WTC11 (cell line): ENCODE results near the gene C16orf74. TPM values are rescaled to one million over a fixed set of nuclear protein-coding genes. Genes with fewer than 3 reads are reported as not detected.

Source experiments
- ATAC-seq: fragments of 200-7000 bp; cut with Tn5 transposase; 2 replicates; pipeline ENCODE4 v1.10.0; 2021; ENCODE audit warnings: mild to moderate bottlenecking, moderate library complexity
- CTCF ChIA-PET: fragments of 300-600 bp; sonication (Branson Sonifier 250); formaldehyde crosslinking; loops from one replicate; lab custom pipeline; 2021; ENCODE audit warnings: antibody characterized with exemption; lab: Charles Lee
- POLR2A ChIA-PET: fragments of 350-600 bp; sonication (Branson Sonifier 250); formaldehyde crosslinking; loops from one replicate; lab custom pipeline; 2021; ENCODE audit warnings: antibody characterized with exemption; lab: Charles Lee
- DNase-seq: peaks from one replicate; pipeline ENCODE4 v3.0.0; 2021; ENCODE audit warnings: low spot score
- H3K27ac Mint-ChIP-seq: 2 replicates; pipeline ENCODE4 v1.8.0; 2021; ENCODE audit warnings: mixed read lengths
- H3K27me3 Mint-ChIP-seq: 2 replicates; pipeline ENCODE4 v1.8.0; 2021; ENCODE audit warnings: low read depth, mild to moderate bottlenecking, moderate library complexity, mixed read lengths
- H3K36me3 Mint-ChIP-seq: 2 replicates; pipeline ENCODE4 v1.8.0; 2021; ENCODE audit warnings: mixed read lengths
- H3K4me1 Mint-ChIP-seq: 2 replicates; pipeline ENCODE4 v1.8.0; 2022; ENCODE audit warnings: mixed read lengths
- H3K4me3 Mint-ChIP-seq: 2 replicates; pipeline ENCODE4 v1.8.0; 2021; ENCODE audit warnings: mild to moderate bottlenecking, moderate library complexity, mixed read lengths
- H3K9me3 Mint-ChIP-seq: 2 replicates; pipeline ENCODE4 v1.8.0; 2021; ENCODE audit warnings: mixed read lengths
- CREM ChIP-seq: sonication (generic); formaldehyde crosslinking; IDR thresholded peaks from 2 replicates; pipeline ENCODE4 v1.8.1; 2022; ENCODE audit warnings: mild to moderate bottlenecking, missing genetic modification reagents, moderate library complexity
- ESRRA ChIP-seq: sonication (generic); formaldehyde crosslinking; IDR thresholded peaks from 2 replicates; pipeline ENCODE4 v1.8.1; 2022; ENCODE audit warnings: mild to moderate bottlenecking, missing genetic modification reagents, borderline replicate concordance
- JAZF1 ChIP-seq: fragments of 250-450 bp; sonication (Bioruptor Pico); IDR thresholded peaks from 2 replicates; pipeline ENCODE4 v1.9.0; 2021; ENCODE audit warnings: moderate library complexity, mild to moderate bottlenecking, inconsistent platforms
- NFATC4 ChIP-seq: fragments of 250-450 bp; sonication (Bioruptor Pico); IDR thresholded peaks from 2 replicates; pipeline ENCODE4 v1.9.0; 2021; ENCODE audit warnings: mild to moderate bottlenecking
- NR2C2 ChIP-seq: sonication (generic); formaldehyde crosslinking; IDR thresholded peaks from 2 replicates; pipeline ENCODE4 v1.8.0; 2022; ENCODE audit warnings: mild to moderate bottlenecking, missing genetic modification reagents
- TEAD4 ChIP-seq: sonication (generic); formaldehyde crosslinking; IDR thresholded peaks from 2 replicates; pipeline ENCODE4 v1.8.0; 2022; ENCODE audit warnings: mild to moderate bottlenecking, missing genetic modification reagents
- ZBTB21 ChIP-seq: sonication (generic); formaldehyde crosslinking; IDR thresholded peaks from 2 replicates; pipeline ENCODE4 v1.8.1; 2023; ENCODE audit warnings: mild to moderate bottlenecking, missing genetic modification reagents, borderline replicate concordance
- ZNF219 ChIP-seq: sonication (generic); formaldehyde crosslinking; IDR thresholded peaks from 2 replicates; pipeline ENCODE4 v1.8.0; 2023; ENCODE audit warnings: missing genetic modification reagents, mild to moderate bottlenecking, borderline replicate concordance
- ZNF396 ChIP-seq: fragments of 250-450 bp; sonication (Bioruptor Pico); IDR thresholded peaks from 2 replicates; pipeline ENCODE4 v1.8.0; 2021; ENCODE audit warnings: mild to moderate bottlenecking, moderate library complexity, borderline replicate concordance
- total RNA-seq: library from RNA; stranded (reverse); gene quantifications from 3 replicates; pipeline ENCODE4 v1.2.3, GENCODE V29; 2021
- TF ChIP-seq, protein P1 (sequence below): fragments of 250-450 bp; sonication (Bioruptor Pico); IDR thresholded peaks from 2 replicates; pipeline ENCODE4 v1.8.0; 2021; ENCODE audit warnings: mild to moderate bottlenecking
- TF ChIP-seq, protein P2 (sequence below): fragments of 250-450 bp; sonication (Bioruptor Pico); IDR thresholded peaks from 2 replicates; pipeline ENCODE4 v2.1.2; 2022; ENCODE audit warnings: mild to moderate bottlenecking, moderate library complexity
- TF ChIP-seq, protein P3 (sequence below): sonication (generic); formaldehyde crosslinking; IDR thresholded peaks from 2 replicates; pipeline ENCODE4 v1.8.1; 2022; ENCODE audit warnings: low read depth, mild to moderate bottlenecking, moderate library complexity, missing genetic modification reagents, borderline replicate concordance
- TF ChIP-seq, protein P4 (sequence below): fragments of 250-450 bp; sonication (Bioruptor Pico); IDR thresholded peaks from 2 replicates; pipeline ENCODE4 v1.9.0; 2021; ENCODE audit warnings: mild to moderate bottlenecking, borderline replicate concordance
- TF ChIP-seq, protein P5 (sequence below): sonication (generic); formaldehyde crosslinking; IDR thresholded peaks from 2 replicates; pipeline ENCODE4 v1.8.1; 2022; ENCODE audit warnings: mild to moderate bottlenecking, moderate library complexity, missing genetic modification reagents

C16orf74 gene
- total RNA-seq, 1 experiment from 2014 or later: 8.3 TPM

DNA sequence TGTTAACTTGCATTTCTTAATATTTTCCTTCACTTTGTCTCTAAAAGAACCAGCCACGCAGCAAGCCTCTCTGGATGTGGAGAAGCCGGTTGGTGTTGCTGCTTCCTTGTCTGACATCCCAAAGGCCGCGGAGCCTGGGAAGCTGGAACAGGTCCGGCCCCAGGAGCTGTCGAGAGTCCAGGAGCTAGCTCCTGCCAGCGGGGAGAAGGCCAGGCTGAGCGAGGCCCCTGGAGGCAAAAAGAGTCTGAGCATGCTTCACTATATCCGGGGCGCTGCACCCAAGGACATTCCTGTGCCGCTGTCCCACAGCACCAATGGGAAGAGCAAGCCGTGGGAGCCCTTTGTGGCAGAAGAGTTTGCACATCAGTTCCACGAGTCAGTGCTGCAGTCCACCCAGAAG lies 85.0 kb downstream of the C16orf74 start (continued):
- TF ChIP-seq, protein P1, sequence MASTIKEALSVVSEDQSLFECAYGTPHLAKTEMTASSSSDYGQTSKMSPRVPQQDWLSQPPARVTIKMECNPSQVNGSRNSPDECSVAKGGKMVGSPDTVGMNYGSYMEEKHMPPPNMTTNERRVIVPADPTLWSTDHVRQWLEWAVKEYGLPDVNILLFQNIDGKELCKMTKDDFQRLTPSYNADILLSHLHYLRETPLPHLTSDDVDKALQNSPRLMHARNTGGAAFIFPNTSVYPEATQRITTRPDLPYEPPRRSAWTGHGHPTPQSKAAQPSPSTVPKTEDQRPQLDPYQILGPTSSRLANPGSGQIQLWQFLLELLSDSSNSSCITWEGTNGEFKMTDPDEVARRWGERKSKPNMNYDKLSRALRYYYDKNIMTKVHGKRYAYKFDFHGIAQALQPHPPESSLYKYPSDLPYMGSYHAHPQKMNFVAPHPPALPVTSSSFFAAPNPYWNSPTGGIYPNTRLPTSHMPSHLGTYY (CRISPR knock-in tag): no peak
- no peak for TF ChIP-seq ZNF219 (CRISPR knock-in tag)
- no peak for TF ChIP-seq NR2C2 (CRISPR knock-in tag)

DNA sequence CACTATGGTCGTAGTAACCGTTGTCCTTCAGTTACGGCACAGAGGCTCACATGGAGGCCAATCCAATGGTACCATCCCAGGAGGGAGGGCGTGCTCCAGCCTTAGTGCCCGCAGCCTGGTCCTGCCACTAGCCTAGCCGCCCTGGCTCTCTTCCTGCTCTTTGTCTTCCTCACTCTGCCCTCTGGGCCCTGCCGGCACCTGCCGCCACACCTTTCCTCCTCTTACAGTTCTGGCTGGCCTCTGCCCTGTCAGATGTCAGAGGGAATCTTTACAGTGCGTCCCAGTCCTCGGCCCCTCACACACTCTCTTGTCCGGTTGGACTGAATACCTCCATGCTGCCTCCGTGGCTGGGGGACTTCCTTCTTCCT lies 85.5 kb downstream of the C16orf74 start:
- no peak for DNase-seq
- H3K27ac Mint-ChIP-seq: no peak overlapping the region; the same call in 1 of the 2 replicates
- no peaks in the 10 kb centered on the region for H3K27me3 Mint-ChIP-seq
- TF ChIP-seq JAZF1 (CRISPR knock-in tag) (no peak), ZNF396 (no peak), ESRRA (CRISPR knock-in tag) (no peak), TEAD4 (CRISPR knock-in tag) (no peak), ZBTB21 (CRISPR knock-in tag) (no peak), CREM (CRISPR knock-in tag) (no peak), NFATC4 (CRISPR knock-in tag) (no peak)
- TF ChIP-seq, protein P2, sequence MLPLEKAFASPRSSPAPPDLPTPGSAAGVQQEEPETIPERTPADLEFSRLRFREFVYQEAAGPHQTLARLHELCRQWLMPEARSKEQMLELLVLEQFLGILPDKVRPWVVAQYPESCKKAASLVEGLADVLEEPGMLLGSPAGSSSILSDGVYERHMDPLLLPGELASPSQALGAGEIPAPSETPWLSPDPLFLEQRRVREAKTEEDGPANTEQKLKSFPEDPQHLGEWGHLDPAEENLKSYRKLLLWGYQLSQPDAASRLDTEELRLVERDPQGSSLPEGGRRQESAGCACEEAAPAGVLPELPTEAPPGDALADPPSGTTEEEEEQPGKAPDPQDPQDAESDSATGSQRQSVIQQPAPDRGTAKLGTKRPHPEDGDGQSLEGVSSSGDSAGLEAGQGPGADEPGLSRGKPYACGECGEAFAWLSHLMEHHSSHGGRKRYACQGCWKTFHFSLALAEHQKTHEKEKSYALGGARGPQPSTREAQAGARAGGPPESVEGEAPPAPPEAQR (CRISPR knock-in tag): no peak
- TF ChIP-seq, protein P3, sequence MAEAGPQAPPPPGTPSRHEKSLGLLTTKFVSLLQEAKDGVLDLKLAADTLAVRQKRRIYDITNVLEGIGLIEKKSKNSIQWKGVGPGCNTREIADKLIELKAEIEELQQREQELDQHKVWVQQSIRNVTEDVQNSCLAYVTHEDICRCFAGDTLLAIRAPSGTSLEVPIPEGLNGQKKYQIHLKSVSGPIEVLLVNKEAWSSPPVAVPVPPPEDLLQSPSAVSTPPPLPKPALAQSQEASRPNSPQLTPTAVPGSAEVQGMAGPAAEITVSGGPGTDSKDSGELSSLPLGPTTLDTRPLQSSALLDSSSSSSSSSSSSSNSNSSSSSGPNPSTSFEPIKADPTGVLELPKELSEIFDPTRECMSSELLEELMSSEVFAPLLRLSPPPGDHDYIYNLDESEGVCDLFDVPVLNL (CRISPR knock-in tag): no peak
- TF ChIP-seq, protein P1 (CRISPR knock-in tag): no peak
- TF ChIP-seq, protein P4, sequence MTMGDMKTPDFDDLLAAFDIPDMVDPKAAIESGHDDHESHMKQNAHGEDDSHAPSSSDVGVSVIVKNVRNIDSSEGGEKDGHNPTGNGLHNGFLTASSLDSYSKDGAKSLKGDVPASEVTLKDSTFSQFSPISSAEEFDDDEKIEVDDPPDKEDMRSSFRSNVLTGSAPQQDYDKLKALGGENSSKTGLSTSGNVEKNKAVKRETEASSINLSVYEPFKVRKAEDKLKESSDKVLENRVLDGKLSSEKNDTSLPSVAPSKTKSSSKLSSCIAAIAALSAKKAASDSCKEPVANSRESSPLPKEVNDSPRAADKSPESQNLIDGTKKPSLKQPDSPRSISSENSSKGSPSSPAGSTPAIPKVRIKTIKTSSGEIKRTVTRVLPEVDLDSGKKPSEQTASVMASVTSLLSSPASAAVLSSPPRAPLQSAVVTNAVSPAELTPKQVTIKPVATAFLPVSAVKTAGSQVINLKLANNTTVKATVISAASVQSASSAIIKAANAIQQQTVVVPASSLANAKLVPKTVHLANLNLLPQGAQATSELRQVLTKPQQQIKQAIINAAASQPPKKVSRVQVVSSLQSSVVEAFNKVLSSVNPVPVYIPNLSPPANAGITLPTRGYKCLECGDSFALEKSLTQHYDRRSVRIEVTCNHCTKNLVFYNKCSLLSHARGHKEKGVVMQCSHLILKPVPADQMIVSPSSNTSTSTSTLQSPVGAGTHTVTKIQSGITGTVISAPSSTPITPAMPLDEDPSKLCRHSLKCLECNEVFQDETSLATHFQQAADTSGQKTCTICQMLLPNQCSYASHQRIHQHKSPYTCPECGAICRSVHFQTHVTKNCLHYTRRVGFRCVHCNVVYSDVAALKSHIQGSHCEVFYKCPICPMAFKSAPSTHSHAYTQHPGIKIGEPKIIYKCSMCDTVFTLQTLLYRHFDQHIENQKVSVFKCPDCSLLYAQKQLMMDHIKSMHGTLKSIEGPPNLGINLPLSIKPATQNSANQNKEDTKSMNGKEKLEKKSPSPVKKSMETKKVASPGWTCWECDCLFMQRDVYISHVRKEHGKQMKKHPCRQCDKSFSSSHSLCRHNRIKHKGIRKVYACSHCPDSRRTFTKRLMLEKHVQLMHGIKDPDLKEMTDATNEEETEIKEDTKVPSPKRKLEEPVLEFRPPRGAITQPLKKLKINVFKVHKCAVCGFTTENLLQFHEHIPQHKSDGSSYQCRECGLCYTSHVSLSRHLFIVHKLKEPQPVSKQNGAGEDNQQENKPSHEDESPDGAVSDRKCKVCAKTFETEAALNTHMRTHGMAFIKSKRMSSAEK (CRISPR knock-in tag): no peak
- TF ChIP-seq, protein P5, sequence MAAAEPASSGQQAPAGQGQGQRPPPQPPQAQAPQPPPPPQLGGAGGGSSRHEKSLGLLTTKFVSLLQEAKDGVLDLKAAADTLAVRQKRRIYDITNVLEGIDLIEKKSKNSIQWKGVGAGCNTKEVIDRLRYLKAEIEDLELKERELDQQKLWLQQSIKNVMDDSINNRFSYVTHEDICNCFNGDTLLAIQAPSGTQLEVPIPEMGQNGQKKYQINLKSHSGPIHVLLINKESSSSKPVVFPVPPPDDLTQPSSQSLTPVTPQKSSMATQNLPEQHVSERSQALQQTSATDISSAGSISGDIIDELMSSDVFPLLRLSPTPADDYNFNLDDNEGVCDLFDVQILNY (CRISPR knock-in tag): no peak
- ChIA-PET POLR2A (no interaction called here), CTCF (interaction anchor here (1.3 kb wide), 1 partner anchor 52 kb away, joined by 3 read pairs; no protein-coding TSS in a partner anchor)
- H3K9me3 Mint-ChIP-seq: no peaks in the 10 kb centered on the region
- no peaks in the 10 kb centered on the region for H3K4me1 Mint-ChIP-seq
- H3K4me3 Mint-ChIP-seq: no peak overlapping the region
- H3K36me3 Mint-ChIP-seq: peaks cover 72% of the 10 kb centered on the region
- ATAC-seq: no peak
